Activated CD4-positive, alpha-beta T cell treated with anti-CD3 and anti-CD28 coated beads, Interleukin-2, amount 10 ng/mL, durations not matched to agents 7 days and 5 days (primary cell): ENCODE measurements around the gene CCDC30. TPM values are rescaled to one million over a fixed set of nuclear protein-coding genes. Genes with fewer than 3 reads are reported as not detected.

Experiments
- CTCF ChIA-PET: fragments of 350-600 bp; sonication (Branson Sonifier 250); formaldehyde crosslinking; loops from one replicate; lab custom pipeline; 2021; ENCODE audit warnings: antibody characterized with exemption; lab: Charles Lee
- POLR2A ChIA-PET: fragments of 350-600 bp; sonication (Branson Sonifier 250); formaldehyde crosslinking; loops from one replicate; lab custom pipeline; 2021; ENCODE audit warnings: antibody characterized with exemption; lab: Charles Lee
- DNase-seq: peaks from one replicate; pipeline ENCODE4 v3.0.0-alpha.2; 2020
- H3K27ac Mint-ChIP-seq: one replicate; pipeline ENCODE4 v1.8.0; 2021; ENCODE audit warnings: mild to moderate bottlenecking, moderate library complexity, mixed read lengths
- H3K27me3 Mint-ChIP-seq: one replicate; pipeline ENCODE4 v1.8.0; 2021; ENCODE audit warnings: mixed read lengths
- H3K36me3 Mint-ChIP-seq: one replicate; pipeline ENCODE4 v1.8.0; 2021; ENCODE audit warnings: low read depth, mixed read lengths
- H3K4me1 Mint-ChIP-seq: one replicate; pipeline ENCODE4 v1.8.0; 2021; ENCODE audit warnings: mixed read lengths
- H3K4me3 Mint-ChIP-seq: one replicate; pipeline ENCODE4 v1.8.0; 2021; ENCODE audit warnings: mild to moderate bottlenecking, moderate library complexity, mixed read lengths
- H3K9me3 Mint-ChIP-seq: one replicate; pipeline ENCODE4 v1.8.0; 2021; ENCODE audit warnings: mixed read lengths
- total RNA-seq, 2 experiments: library from RNA; stranded (reverse); gene quantifications; one replicate each; pipeline ENCODE4 v1.2.3, GENCODE V29; 2021

Gene CCDC30
- total RNA-seq, 2 experiments from 2014 or later: 1.4 to 2.2 TPM

GRCh38 chr1:42692461-42692860, 229.4 kb downstream of the CCDC30 start:
- peak overlapping the region; percentile 39 for H3K27ac Mint-ChIP-seq
- H3K4me1 Mint-ChIP-seq: peaks cover 66% of the 10 kb centered on the region
- no peak overlapping the region for H3K4me3 Mint-ChIP-seq
- no peaks in the 10 kb centered on the region for H3K9me3 Mint-ChIP-seq
- DNase-seq: no peak
- CTCF ChIA-PET: interaction anchor here (1.4 kb wide), 1 partner anchor 11 kb away, joined by 5 read pairs; the partner anchor contains the start of gene YBX1
- POLR2A ChIA-PET: no interaction called here
- H3K36me3 Mint-ChIP-seq: peaks cover 62% of the 10 kb centered on the region
- no peaks in the 10 kb centered on the region for H3K27me3 Mint-ChIP-seq

DNA sequence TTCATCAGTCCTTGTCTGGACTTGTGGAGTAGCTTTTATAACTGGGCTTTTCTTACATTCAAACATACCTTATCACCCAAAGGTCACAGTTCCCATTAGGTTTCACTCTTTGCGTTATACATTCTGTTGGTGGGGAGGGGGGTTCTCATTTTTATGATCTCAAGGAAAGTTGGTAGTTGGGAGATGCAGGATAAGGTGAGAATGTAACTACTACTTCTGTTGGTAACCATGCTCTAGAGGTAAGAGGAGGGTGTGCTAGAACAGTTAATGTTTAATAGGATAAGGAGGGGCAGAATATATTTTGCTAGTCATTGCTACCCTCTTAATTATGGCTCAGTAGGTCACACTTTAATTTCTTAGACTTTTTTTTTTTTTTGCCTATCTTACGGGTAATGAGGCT, 229.8 kb downstream of the CCDC30 start:
- DNase-seq: no peak
- Mint-ChIP-seq H3K27ac (no peak overlapping the region), H3K4me3 (no peak overlapping the region), H3K9me3 (no peaks in the 10 kb centered on the region), H3K36me3 (peaks cover 62% of the 10 kb centered on the region), H3K4me1 (peaks cover 62% of the 10 kb centered on the region), H3K27me3 (no peaks in the 10 kb centered on the region)
- ChIA-PET CTCF (interaction anchor here (1.4 kb wide), 1 partner anchor 11 kb away, joined by 5 read pairs; the partner anchor contains the start of gene YBX1), POLR2A (no interaction called here)

DNA sequence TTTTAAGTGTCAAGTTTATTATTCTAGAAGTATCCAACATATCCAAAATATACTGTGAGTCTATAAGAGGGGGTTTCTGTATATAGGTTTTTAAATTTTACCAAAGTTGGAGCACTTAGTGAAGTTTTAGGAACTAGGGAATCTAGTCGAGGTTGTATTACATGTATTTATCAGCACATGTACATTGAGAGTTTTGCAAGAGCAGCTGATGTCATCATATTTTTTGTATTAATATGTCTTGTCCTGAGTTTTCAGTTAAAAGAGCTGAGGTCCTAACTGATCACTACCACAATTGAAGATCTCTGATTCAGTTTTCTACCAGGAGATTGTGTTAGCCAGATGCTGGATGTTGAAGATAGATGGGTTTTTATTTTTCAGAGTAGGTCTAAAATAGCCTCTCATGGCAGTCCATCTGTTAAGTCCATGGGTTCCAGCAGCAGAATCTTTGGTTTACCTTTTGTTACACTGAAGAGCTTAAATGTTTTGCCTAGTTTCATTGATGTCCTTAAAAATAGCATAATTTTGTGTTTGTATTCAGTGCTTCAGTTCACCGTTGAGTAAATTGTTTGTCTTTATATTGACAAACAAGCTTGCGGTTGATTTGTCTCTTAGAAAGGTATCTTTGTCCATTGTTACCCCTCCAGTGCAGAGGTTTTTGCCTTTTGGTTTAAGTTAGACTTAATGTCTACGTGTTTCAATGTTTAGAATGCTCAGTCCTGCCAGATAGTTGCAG, 235.2 kb downstream of the CCDC30 start:
- CTCF ChIA-PET: no interaction called here
- peaks cover 15% of the 10 kb centered on the region for H3K4me1 Mint-ChIP-seq
- no peak overlapping the region for H3K27ac Mint-ChIP-seq
- no peak overlapping the region for H3K4me3 Mint-ChIP-seq
- H3K36me3 Mint-ChIP-seq: peaks cover 90% of the 10 kb centered on the region
- H3K9me3 Mint-ChIP-seq: no peaks in the 10 kb centered on the region
- no peaks in the 10 kb centered on the region for H3K27me3 Mint-ChIP-seq
- POLR2A ChIA-PET: no interaction called here
- no peak for DNase-seq

DNA sequence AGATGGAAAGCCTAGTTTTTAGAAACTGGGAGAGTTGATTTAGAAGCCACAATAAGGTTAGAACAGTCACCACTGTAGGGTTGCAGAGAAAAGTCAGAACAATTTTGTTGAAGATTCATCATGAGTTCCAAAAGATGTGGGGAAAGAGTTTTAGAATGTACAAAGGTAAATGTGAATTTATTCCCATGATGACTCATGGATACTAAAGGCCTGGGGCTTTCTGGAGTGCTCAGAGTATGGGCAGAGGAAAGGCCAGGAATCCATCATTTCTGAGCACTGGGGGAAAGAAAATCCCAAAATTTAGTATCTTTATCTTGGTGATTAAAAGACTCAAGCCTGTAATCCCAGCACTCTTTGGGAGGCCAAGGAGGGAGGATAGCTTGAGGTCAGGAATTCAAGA, 236.9 kb downstream of the CCDC30 start:
- ChIA-PET CTCF (no interaction called here), POLR2A (no interaction called here)
- Mint-ChIP-seq H3K27me3 (no peaks in the 10 kb centered on the region), H3K4me3 (no peak overlapping the region), H3K27ac (no peak overlapping the region), H3K9me3 (no peaks in the 10 kb centered on the region), H3K4me1 (peaks cover 5% of the 10 kb centered on the region), H3K36me3 (peaks cover 90% of the 10 kb centered on the region)
- no peak for DNase-seq

GRCh38 chr1:42703888-42704464, 240.9 kb downstream of the CCDC30 start:
- no peak overlapping the region for H3K4me3 Mint-ChIP-seq
- no peak overlapping the region for H3K27ac Mint-ChIP-seq
- peaks cover 76% of the 10 kb centered on the region for H3K36me3 Mint-ChIP-seq
- no peaks in the 10 kb centered on the region for H3K9me3 Mint-ChIP-seq
- CTCF ChIA-PET: no interaction called here
- no peaks in the 10 kb centered on the region for H3K4me1 Mint-ChIP-seq
- H3K27me3 Mint-ChIP-seq: no peaks in the 10 kb centered on the region
- DNase-seq: no peak
- POLR2A ChIA-PET: no interaction called here

Other genes with a start within 250 kb of the CCDC30 start
- 10 to 100 TPM; 46.5 to 56.0 TPM for gene FOXJ3, start 128.1 kb upstream of the CCDC30 start, total RNA-seq
- gene RIMKLA, start 82.5 kb upstream of the CCDC30 start, total RNA-seq: under 1 TPM; 0.44 to 0.99 TPM
- under 1 TPM; 0.56 to 0.69 TPM for gene ZMYND12, start 7.3 kb upstream of the CCDC30 start, total RNA-seq
- 10 to 100 TPM; 38.9 to 46.5 TPM for gene PPCS, start 6.7 kb upstream of the CCDC30 start, total RNA-seq
- gene PPIH, start 195.1 kb downstream of the CCDC30 start, total RNA-seq: 100 to 1,000 TPM; 109 to 116 TPM
- 100 to 1,000 TPM; 607 to 643 TPM for gene YBX1, start 219.1 kb downstream of the CCDC30 start, total RNA-seq